WI38 (cell line): ENCODE results near the gene SEC22A.

Source experiments
- H3K4me3 ChIP-seq: 2 replicates; pipeline ENCODE4 v1.5.1; 2011; ENCODE audit warnings: low read depth, mild to moderate bottlenecking, control low read depth, low read length
- TF ChIP-seq, protein P1 (sequence below): IDR thresholded peaks from 2 replicates; pipeline ENCODE4 v1.5.1; 2012; ENCODE audit warnings: low read depth, mild to moderate bottlenecking, control low read depth, low read length

The SEC22A gene

GRCh38 chr3:123277106-123277505 is 75.4 kb downstream of the SEC22A start:
- no peak overlapping the region for H3K4me3 ChIP-seq
- TF ChIP-seq, protein P1, sequence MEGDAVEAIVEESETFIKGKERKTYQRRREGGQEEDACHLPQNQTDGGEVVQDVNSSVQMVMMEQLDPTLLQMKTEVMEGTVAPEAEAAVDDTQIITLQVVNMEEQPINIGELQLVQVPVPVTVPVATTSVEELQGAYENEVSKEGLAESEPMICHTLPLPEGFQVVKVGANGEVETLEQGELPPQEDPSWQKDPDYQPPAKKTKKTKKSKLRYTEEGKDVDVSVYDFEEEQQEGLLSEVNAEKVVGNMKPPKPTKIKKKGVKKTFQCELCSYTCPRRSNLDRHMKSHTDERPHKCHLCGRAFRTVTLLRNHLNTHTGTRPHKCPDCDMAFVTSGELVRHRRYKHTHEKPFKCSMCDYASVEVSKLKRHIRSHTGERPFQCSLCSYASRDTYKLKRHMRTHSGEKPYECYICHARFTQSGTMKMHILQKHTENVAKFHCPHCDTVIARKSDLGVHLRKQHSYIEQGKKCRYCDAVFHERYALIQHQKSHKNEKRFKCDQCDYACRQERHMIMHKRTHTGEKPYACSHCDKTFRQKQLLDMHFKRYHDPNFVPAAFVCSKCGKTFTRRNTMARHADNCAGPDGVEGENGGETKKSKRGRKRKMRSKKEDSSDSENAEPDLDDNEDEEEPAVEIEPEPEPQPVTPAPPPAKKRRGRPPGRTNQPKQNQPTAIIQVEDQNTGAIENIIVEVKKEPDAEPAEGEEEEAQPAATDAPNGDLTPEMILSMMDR, result no peak

DNA sequence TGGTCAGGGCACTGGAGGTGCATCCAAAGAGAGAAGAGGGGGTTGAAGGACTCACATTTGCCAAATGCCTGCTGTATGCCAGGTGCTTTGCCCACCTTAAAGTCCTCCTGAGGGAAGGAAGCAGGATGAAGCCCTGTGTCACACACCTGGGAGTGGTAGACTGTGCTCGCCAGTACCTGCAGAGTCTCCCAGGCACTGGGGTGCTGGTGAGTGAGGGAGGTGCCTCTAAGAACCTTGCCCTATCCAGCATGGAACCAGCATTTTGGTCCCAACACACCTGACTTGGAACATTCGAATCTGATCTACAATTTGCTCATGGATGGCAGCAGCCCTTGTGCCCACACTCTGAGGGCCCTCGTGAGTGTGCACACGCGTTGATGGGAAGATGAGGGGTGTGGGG is 76.7 kb downstream of the SEC22A start:
- no peak overlapping the region for H3K4me3 ChIP-seq
- TF ChIP-seq, protein P1, result no peak

DNA sequence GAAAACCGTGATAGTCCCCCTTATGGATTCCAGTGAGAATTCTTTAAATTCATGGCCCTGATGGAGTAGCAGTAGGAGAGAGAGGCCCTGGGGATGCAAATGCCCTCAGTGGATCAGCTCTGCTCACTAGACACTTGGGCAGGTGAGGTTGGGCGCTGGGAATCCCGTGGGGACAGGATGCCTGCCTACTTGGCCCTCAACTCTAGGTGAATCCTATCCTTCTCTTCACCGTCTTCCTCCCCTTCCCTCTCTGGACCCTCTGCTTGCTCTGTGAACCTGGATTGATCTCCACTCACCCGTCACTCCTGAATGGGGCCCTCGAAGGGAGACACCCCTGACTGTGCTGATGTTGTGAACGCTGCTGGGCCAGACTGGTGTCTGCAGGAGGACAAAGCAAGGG is 77.4 kb downstream of the SEC22A start:
- TF ChIP-seq, protein P1, result no peak
- no peak overlapping the region for H3K4me3 ChIP-seq

- TF ChIP-seq, protein P1, result no peak
- no peak overlapping the region for H3K4me3 ChIP-seq
Observed at GRCh38 chr3:123281406-123281805, 79.7 kb downstream of the SEC22A start.

DNA sequence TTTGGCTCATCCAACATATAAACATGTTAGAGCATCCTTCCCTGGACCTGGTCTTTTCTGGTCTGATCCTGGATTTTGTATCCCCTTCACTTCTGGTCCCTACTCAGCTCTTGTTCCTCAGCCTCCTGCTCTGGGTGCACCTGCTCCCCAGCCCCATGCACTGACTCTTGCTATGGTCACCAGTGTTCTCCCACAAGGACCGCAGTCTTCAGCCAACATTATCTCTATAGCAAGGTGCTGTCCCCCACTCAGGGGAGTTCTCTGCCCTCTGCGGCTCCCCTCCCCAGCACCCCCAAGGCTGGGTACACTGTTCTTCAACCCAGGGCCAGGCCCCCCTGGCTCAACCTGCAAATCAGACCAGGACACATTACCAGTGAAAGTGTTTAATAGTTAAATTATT is 80.2 kb downstream of the SEC22A start:
- no peak overlapping the region for H3K4me3 ChIP-seq
- TF ChIP-seq, protein P1, result no peak

- TF ChIP-seq, protein P1, result no peak
- no peak overlapping the region for H3K4me3 ChIP-seq
Observed at GRCh38 chr3:123282461-123282860, 80.7 kb downstream of the SEC22A start.

DNA sequence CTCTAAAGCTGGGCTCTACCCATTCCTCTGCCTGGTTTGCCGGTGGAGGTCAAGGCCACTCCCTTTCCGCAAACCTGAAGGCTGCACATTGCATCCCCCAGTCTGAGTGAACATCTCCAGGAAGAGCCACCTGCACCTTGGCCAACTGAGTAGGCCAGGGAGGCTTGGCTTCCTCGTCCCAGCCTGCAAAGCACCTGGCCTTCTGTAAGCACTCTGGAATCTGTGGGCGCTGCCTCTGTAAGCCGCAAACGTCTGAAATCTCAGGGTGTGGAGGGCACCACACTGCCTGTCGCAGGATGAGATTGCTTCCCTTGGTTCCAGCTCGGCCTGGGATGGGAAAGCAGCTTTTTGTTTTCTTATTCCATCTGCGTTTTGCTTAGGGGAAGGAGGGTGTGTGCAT is 81.3 kb downstream of the SEC22A start:
- no peak overlapping the region for H3K4me3 ChIP-seq

More for the DNA sequence above, 81.3 kb downstream of the SEC22A start:
- TF ChIP-seq, protein P1, result no peak
